SU-DHL-6 (cell line): ENCODE data around the gene KRT71.

Experiments
- EZH2phosphoT487 ChIP-seq: fragments of 200-600 bp; sonication (generic), shearing (Covaris generic); conservative IDR thresholded peaks from 2 replicates; pipeline ENCODE4 v1.6.1; 2018; ENCODE audit warnings: mild to moderate bottlenecking, antibody characterized with exemption, low read length, moderate library complexity, mixed read lengths
- TF ChIP-seq, protein P1 (sequence below): fragments of 200-600 bp; sonication (generic); IDR thresholded peaks from one replicate; pipeline ENCODE4 v1.5.1; 2017; ENCODE audit warnings: antibody characterized with exemption, mild to moderate bottlenecking, low read length, moderate library complexity; ENCODE audit not compliant: insufficient read depth, poor library complexity, severe bottlenecking

GRCh38 chr12:52542157-52542556 is 10.8 kb downstream of the KRT71 start:
- TF ChIP-seq, protein P1, sequence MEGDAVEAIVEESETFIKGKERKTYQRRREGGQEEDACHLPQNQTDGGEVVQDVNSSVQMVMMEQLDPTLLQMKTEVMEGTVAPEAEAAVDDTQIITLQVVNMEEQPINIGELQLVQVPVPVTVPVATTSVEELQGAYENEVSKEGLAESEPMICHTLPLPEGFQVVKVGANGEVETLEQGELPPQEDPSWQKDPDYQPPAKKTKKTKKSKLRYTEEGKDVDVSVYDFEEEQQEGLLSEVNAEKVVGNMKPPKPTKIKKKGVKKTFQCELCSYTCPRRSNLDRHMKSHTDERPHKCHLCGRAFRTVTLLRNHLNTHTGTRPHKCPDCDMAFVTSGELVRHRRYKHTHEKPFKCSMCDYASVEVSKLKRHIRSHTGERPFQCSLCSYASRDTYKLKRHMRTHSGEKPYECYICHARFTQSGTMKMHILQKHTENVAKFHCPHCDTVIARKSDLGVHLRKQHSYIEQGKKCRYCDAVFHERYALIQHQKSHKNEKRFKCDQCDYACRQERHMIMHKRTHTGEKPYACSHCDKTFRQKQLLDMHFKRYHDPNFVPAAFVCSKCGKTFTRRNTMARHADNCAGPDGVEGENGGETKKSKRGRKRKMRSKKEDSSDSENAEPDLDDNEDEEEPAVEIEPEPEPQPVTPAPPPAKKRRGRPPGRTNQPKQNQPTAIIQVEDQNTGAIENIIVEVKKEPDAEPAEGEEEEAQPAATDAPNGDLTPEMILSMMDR: no peak
- TF ChIP-seq EZH2phosphoT487: no peak
